ENCODE data around the gene ANAPC1. TPM values are rescaled to one million over a fixed set of nuclear protein-coding genes. Genes with fewer than 3 reads are reported as not detected.
"Not testable (repeated sequence)": the region's sequence is repeated elsewhere in the genome, so short reads cannot be mapped to it uniquely, and the experiment has no call there.

Gene ANAPC1
- total and polyA plus RNA-seq, 7 experiments from 2014 or later: 30.6 to 77.2 (median 58.5) TPM

DNA sequence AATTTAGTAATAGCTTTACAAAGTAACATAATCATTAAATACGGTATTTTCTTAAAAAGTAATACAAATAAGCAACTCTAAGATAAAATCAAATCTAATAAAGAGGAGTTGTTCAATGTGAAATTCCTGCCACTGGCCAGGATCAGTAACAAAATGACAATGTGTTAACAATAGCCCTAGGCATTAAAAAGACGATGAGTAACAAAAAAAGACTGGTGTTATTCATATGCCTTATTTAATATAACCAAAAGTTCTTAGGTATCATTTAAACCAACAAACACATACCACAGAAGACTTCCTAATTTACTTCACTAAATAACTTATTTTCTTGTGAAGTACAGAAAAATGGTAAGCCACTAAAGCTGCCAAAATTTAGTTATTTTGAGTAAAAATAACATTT lies 11.2 kb downstream of the ANAPC1 start:
- POLR2A ChIA-PET, H3K27me3 Mint-ChIP-seq, CTCF ChIA-PET: not testable (repeated sequence)

DNA sequence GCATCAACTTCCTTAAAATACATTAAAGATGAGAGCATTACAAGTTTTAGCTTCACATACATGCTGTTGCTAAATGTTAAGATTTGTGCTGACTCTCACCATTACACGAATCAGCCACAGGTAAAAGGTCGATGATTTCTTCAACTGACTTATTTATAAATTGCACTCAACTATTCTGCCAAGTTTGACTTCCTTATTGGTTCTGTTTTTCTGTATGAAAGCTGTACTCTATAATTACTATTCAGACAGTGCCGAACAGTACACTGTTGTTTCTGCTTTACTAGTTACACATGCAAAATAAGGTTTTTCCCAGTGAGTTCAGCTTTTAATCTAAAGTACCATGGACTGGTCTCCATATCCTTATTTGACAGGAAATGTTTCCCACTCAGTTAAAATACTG lies 18.9 kb downstream of the ANAPC1 start:
- POLR2A ChIA-PET; CTCF ChIA-PET; H3K9me3 ChIP-seq (ENCODE audit: control insufficient read depth in 2 of 3, low read length in 3 of 3); intact Hi-C loops (cut with micrococcal nuclease); H3K9me3 Mint-ChIP-seq; H3K36me3 ChIP-seq (ENCODE audit: control insufficient read depth in 2 of 3, insufficient read depth in 3 of 3, low read length in 3 of 3); ATAC-seq; H3K27me3 ChIP-seq (ENCODE audit: control insufficient read depth in 2 of 2, insufficient read depth in 2 of 2, low read length in 2 of 2); DNase-seq; H3K4me1 Mint-ChIP-seq; H3K27ac ChIP-seq (ENCODE audit: low read depth, low read length); H3K27ac Mint-ChIP-seq; H3K4me3 ChIP-seq (ENCODE audit: low read length); H3K4me1 ChIP-seq (ENCODE audit: control insufficient read depth in 2 of 2, insufficient read depth in 2 of 2, low read length in 2 of 2); H3K27me3 Mint-ChIP-seq; H3K4me3 Mint-ChIP-seq: not testable (repeated sequence)
- H3K36me3 Mint-ChIP-seq: peaks cover 5 to 21% (median 15%) of the 10 kb centered on the region in 5 donors

More for the DNA sequence above, 11.2 kb downstream of the ANAPC1 start:
- DNase-seq; intact Hi-C loops (cut with micrococcal nuclease); H3K4me3 Mint-ChIP-seq; ATAC-seq; H3K4me1 ChIP-seq (ENCODE audit: control insufficient read depth in 2 of 2, insufficient read depth in 2 of 2, low read length in 2 of 2); H3K27me3 ChIP-seq (ENCODE audit: control insufficient read depth in 2 of 2, insufficient read depth in 2 of 2, low read length in 2 of 2); H3K27ac ChIP-seq (ENCODE audit: low read depth, low read length); H3K9me3 Mint-ChIP-seq; H3K4me3 ChIP-seq (ENCODE audit: low read length); H3K27ac Mint-ChIP-seq; H3K36me3 ChIP-seq (ENCODE audit: control insufficient read depth in 2 of 3, insufficient read depth in 3 of 3, low read length in 3 of 3); H3K9me3 ChIP-seq (ENCODE audit: control insufficient read depth in 2 of 3, low read length in 3 of 3): not testable (repeated sequence)
- Mint-ChIP-seq H3K4me1 (peaks cover 0 to 17% (median 11%) of the 10 kb centered on the region in 7 donors), H3K36me3 (peaks cover 6 to 38% (median 19%) of the 10 kb centered on the region in 5 donors)

DNA sequence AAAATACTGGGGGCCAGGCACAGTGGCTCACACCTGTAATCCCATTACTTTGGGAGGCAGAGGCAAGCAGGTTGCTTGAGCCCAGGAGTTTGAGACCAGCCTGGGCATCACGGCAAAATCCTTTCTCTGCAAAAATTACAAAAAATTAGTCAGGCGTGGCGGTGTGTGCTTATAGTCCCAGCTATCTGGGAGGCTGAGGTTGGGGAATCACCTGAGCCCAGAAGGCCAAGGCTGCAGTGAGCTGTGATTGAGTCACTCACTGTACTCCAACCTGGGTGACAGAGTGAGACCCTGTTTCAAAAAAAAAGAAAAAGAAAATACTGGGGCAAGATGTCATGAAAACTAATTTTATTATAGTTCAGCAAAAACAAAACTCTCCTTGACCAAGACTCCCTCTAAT lies 24.0 kb downstream of the ANAPC1 start:
- H3K4me3 ChIP-seq (ENCODE audit: low read length); POLR2A ChIA-PET; H3K4me1 ChIP-seq (ENCODE audit: control insufficient read depth in 2 of 2, insufficient read depth in 2 of 2, low read length in 2 of 2); H3K9me3 Mint-ChIP-seq; H3K27me3 ChIP-seq (ENCODE audit: control insufficient read depth in 2 of 2, insufficient read depth in 2 of 2, low read length in 2 of 2); ATAC-seq; H3K27ac Mint-ChIP-seq; H3K27me3 Mint-ChIP-seq; H3K4me3 Mint-ChIP-seq; DNase-seq; H3K36me3 ChIP-seq (ENCODE audit: control insufficient read depth in 2 of 3, insufficient read depth in 3 of 3, low read length in 3 of 3); H3K9me3 ChIP-seq (ENCODE audit: control insufficient read depth in 2 of 3, low read length in 3 of 3); H3K4me1 Mint-ChIP-seq; H3K27ac ChIP-seq (ENCODE audit: low read depth, low read length); CTCF ChIA-PET; intact Hi-C loops (cut with micrococcal nuclease): not testable (repeated sequence)
- H3K36me3 Mint-ChIP-seq: peaks cover 0 to 31% (median 16%) of the 10 kb centered on the region in 5 donors

DNA sequence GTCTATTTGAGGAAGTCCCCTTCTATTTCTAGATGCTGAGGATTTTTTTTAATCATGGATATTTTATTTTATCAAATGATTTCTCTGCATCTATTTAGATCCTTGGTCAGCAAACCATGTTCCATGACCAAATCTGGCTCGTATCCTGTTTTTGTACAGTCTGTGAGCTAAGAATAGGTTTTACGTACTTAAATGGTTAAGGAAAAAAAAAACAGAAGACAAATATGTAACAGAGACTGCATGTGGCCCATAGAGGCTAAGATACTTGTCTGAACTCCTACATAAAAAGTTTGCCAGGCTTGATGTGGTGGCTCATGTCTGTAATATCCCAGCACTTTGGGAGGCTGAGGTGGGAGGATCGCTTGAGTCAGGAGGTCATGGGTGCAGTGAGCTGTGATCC lies 31.4 kb downstream of the ANAPC1 start:
- H3K27ac Mint-ChIP-seq, POLR2A ChIA-PET: not testable (repeated sequence)
- peaks cover 7 to 34% (median 17%) of the 10 kb centered on the region in 5 donors for H3K36me3 Mint-ChIP-seq

DNA sequence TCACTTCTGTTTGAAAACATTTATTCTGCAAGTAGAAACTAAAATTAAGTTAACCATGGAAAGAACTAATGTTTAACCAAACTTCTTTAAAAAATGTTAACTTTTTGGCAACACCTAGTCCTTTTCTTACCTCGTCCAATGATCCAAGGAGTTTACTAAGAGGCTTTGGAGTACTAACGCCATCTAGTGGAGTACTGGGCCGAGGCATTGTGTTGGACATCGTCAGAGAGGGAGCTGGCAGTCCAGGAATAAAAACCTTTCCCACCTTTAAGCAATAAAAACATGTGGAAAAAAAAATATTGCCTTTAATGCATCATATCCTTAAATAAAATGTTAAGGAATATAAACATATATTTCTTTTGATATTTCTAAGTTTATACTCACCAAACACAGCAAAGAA lies 33.3 kb downstream of the ANAPC1 start:
- H3K9me3 ChIP-seq (ENCODE audit: control insufficient read depth in 2 of 3, low read length in 3 of 3); H3K4me3 ChIP-seq (ENCODE audit: low read length); H3K4me1 ChIP-seq (ENCODE audit: control insufficient read depth in 2 of 2, insufficient read depth in 2 of 2, low read length in 2 of 2); H3K36me3 ChIP-seq (ENCODE audit: control insufficient read depth in 2 of 3, insufficient read depth in 3 of 3, low read length in 3 of 3); intact Hi-C loops (cut with micrococcal nuclease); POLR2A ChIA-PET; H3K4me3 Mint-ChIP-seq; H3K27me3 Mint-ChIP-seq; H3K9me3 Mint-ChIP-seq; H3K27ac ChIP-seq (ENCODE audit: low read depth, low read length); H3K27me3 ChIP-seq (ENCODE audit: control insufficient read depth in 2 of 2, insufficient read depth in 2 of 2, low read length in 2 of 2); CTCF ChIA-PET; H3K27ac Mint-ChIP-seq; H3K4me1 Mint-ChIP-seq: not testable (repeated sequence)
- ATAC-seq: peak; percentile 55
- DNase-seq: peak in 4 of 9 donors; percentile 1 to 5 (median 2)
- peaks cover 7 to 29% (median 17%) of the 10 kb centered on the region in 5 donors for H3K36me3 Mint-ChIP-seq

More for the DNA sequence above, 31.4 kb downstream of the ANAPC1 start:
- intact Hi-C loops (cut with micrococcal nuclease); H3K4me1 Mint-ChIP-seq; H3K9me3 ChIP-seq (ENCODE audit: control insufficient read depth in 2 of 3, low read length in 3 of 3); H3K4me3 Mint-ChIP-seq; H3K4me3 ChIP-seq (ENCODE audit: low read length); H3K27ac ChIP-seq (ENCODE audit: low read depth, low read length); H3K27me3 ChIP-seq (ENCODE audit: control insufficient read depth in 2 of 2, insufficient read depth in 2 of 2, low read length in 2 of 2); H3K4me1 ChIP-seq (ENCODE audit: control insufficient read depth in 2 of 2, insufficient read depth in 2 of 2, low read length in 2 of 2); ATAC-seq; H3K27me3 Mint-ChIP-seq; DNase-seq; CTCF ChIA-PET; H3K9me3 Mint-ChIP-seq; H3K36me3 ChIP-seq (ENCODE audit: control insufficient read depth in 2 of 3, insufficient read depth in 3 of 3, low read length in 3 of 3): not testable (repeated sequence)

DNA sequence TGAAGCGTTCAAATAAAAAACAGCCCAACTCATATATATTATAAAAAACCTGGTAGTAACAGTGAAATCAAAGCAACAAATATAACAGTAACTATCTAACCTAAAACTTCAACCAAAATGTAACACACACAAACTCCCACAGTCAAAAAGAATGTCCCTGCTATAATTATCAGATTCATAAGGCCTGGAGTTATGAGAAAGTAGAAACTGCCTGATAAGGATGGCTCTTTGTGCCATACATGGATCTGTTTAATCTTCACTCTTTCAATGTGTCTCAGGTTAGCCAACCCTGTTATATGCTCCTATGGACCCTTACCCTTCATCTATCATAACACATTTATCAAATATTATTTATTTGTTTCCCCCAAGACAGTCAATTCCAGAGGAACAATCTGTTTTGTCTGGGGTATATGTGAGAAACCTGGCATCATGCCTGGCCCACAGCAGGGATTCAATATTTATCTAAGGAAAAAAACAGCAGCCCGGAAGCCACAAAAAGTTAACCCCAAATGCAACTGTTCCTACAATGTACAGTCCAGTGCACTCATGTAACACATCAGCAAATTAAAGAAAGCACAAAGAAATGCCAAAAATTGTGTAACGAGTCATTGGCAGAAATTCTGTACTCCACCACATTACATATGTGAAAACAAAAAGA lies 44.2 kb downstream of the ANAPC1 start:
- POLR2A ChIA-PET: not testable (repeated sequence)
- peak overlapping the region in 2 of 9 donors; percentile 8 to 25 for H3K27ac Mint-ChIP-seq

DNA sequence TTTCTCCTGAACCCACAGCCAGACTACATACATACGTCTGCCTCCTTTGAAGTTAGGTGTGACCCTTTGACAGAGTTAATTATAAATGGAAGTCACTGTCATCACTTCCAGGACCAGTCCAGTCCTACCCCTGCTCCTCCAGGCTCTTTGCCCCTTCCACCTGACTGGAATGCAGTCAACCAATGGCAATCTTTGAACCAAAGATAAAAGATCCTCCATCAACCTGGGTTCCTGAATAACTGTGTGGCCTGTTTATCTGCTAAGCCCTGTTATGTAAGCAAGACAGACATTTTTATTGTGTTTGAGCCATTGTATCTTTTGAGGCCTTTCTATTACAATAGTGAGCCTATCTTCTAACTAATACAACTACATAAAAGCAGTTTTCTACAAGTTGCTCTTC lies 45.0 kb downstream of the ANAPC1 start:
- not testable (repeated sequence) for ATAC-seq, H3K27me3 Mint-ChIP-seq
- peaks cover 0 to 22% (median 6%) of the 10 kb centered on the region in 7 donors for H3K4me1 Mint-ChIP-seq

More for the DNA sequence above, 44.2 kb downstream of the ANAPC1 start:
- H3K4me3 Mint-ChIP-seq; CTCF ChIA-PET; DNase-seq; H3K4me3 ChIP-seq (ENCODE audit: low read length); H3K9me3 Mint-ChIP-seq; H3K9me3 ChIP-seq (ENCODE audit: control insufficient read depth in 2 of 3, low read length in 3 of 3); H3K27ac ChIP-seq (ENCODE audit: low read depth, low read length); H3K4me1 ChIP-seq (ENCODE audit: control insufficient read depth in 2 of 2, insufficient read depth in 2 of 2, low read length in 2 of 2); ATAC-seq; H3K27me3 Mint-ChIP-seq; H3K27me3 ChIP-seq (ENCODE audit: control insufficient read depth in 2 of 2, insufficient read depth in 2 of 2, low read length in 2 of 2); H3K36me3 ChIP-seq (ENCODE audit: control insufficient read depth in 2 of 3, insufficient read depth in 3 of 3, low read length in 3 of 3); intact Hi-C loops (cut with micrococcal nuclease): not testable (repeated sequence)
- Mint-ChIP-seq H3K36me3 (peaks cover 0 to 27% (median 10%) of the 10 kb centered on the region in 5 donors), H3K4me1 (peaks cover 0 to 16% (median 3%) of the 10 kb centered on the region in 7 donors)

More for the DNA sequence above, 45.0 kb downstream of the ANAPC1 start:
- H3K36me3 Mint-ChIP-seq: peaks cover 7 to 34% (median 14%) of the 10 kb centered on the region in 5 donors
- intact Hi-C loops (cut with micrococcal nuclease); H3K9me3 Mint-ChIP-seq; POLR2A ChIA-PET; H3K4me3 Mint-ChIP-seq; H3K27ac ChIP-seq (ENCODE audit: low read depth, low read length); H3K27me3 ChIP-seq (ENCODE audit: control insufficient read depth in 2 of 2, insufficient read depth in 2 of 2, low read length in 2 of 2); CTCF ChIA-PET; H3K36me3 ChIP-seq (ENCODE audit: control insufficient read depth in 2 of 3, insufficient read depth in 3 of 3, low read length in 3 of 3); H3K9me3 ChIP-seq (ENCODE audit: control insufficient read depth in 2 of 3, low read length in 3 of 3); H3K4me3 ChIP-seq (ENCODE audit: low read length); H3K4me1 ChIP-seq (ENCODE audit: control insufficient read depth in 2 of 2, insufficient read depth in 2 of 2, low read length in 2 of 2); DNase-seq: not testable (repeated sequence)
- peak overlapping the region in 3 of 9 donors; percentile 8 to 54 (median 26) for H3K27ac Mint-ChIP-seq

Measured in naive thymus-derived CD4-positive, alpha-beta T cell (primary cell).